Inferior parietal cortex (tissue), 1 donor: Measurements from ENCODE around the gene ZNF536.
A peak's percentile ranks its signal among the peaks of the same experiment; 100 is the strongest.

Experiments
- DNase-seq: peaks from one replicate; pipeline ENCODE4 v3.0.0-alpha.2; 2016; ENCODE audit errors: extremely low spot score

The ZNF536 gene

DNA sequence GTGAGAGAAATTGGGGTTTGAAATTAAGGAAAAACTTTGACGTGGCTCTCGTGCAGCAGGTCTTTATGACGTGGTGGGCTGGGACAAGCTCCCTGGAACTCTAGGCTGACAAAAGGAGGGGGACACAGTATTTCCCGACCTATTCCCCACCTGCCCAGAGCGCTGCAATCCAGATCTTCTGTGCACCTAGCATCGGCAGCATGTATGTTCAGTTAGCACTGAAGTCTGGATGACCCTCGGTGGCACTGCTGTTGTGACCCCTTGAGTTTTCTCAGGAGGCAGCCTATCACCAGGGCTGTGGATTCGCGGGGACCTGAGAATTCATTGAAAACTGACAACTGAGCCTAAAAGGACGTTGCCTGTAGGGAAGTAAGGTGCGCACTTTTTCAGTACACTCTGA lies 9.1 kb upstream of the ZNF536 start:
- DNase-seq = no peak

DNA sequence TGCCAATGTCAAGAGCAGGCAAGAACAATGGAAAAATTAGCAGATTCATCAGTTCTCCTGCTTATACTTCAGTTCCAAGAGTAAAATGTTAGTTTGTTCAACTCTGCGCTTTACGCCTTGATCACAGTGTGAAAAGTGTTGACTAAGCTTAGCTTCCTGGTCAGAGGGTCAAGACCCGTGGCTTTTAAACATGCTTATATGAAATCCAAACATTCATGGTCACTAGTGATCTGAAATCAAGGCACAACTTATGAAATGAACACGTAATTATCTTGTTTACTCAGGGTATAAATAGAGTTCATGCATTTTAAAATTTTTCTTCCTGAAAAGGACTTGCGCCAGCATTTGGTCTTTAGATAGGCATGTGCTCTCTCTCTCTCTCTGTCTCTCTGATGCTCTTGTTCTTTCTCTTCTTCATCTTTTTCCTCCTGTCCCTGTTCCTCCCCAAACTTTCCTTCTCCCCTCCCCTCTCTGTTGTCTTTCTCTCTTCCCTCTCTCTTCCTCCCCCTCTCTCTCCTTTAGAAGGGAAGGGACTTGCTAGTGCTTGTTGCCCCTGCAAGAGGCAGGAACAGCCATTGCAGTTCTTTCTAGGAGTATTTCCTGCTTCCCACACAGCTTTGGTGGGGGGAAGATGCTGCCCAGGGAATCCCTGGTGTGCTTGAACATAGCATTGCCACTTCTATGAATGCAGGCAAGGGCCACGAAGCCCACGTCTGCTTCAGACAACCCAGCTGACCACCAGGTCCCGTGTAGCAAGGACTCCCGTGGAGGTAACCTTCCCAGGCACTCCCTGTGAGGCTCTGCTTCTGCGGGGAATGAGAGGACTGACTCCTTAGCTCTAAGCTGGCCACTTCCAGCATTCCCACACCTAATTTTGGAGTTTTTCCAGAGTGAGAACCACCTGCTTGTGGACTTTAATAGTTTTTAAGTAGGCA lies 7.1 kb upstream of the ZNF536 start:
- no peak for DNase-seq

DNA sequence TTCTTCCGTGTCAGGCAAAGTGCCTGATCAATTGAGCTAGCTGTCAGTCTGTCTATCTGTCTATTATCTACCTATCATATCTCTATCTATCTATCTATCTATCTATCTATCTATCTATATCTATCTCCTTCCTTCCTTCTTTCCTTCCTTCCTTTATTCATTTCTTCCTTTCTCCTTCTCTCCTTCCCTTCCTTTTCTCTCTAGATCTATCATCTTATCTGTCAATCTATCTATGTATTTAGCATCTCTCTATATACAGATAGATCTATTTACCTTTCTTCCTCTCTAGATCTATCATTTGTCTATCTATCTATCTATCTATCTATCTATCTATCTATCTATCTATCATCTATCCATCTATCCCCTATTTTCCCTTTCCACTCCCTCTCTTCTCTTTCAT lies 5.9 kb upstream of the ZNF536 start:
- DNase-seq = no peak

DNA sequence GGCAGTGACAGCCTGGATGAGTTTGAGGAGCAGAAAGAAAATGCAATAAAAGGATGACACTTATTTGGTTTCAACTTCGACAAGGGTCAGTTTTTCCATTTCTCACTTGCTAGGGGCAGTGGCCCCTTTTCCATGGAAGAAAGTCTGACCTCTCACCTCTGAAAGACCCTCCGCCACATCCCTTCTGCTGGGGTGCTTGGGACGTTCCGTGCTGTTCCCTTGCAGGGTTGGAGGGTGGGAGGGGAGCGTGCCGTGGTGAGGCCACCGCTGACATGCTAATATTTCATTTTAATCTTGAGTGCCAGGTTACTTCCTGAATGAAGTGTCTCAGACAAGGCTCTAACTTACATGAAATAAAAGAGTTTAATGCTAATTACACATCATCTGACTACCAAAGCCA lies 5.2 kb upstream of the ZNF536 start:
- DNase-seq = no peak

DNA sequence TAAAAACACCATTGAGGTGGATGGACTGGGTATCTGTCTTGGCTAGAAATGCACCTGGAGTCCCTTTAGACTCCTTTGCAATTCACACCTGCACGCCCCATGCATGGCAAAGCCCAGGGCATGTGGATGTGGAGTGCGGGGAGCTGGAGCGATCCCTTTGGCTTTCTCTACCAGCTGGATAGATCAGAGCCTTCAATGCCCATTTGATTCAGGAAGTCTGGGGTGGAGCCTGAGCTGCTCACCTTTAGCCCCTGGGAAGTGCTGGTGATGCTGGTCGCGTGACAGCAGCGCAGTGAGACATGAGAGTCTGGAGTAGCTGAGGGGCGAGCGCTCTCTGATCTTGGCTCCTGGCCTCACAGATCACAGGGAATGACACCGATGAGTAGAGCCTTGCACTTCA lies 4.8 kb upstream of the ZNF536 start:
- no peak for DNase-seq

DNA sequence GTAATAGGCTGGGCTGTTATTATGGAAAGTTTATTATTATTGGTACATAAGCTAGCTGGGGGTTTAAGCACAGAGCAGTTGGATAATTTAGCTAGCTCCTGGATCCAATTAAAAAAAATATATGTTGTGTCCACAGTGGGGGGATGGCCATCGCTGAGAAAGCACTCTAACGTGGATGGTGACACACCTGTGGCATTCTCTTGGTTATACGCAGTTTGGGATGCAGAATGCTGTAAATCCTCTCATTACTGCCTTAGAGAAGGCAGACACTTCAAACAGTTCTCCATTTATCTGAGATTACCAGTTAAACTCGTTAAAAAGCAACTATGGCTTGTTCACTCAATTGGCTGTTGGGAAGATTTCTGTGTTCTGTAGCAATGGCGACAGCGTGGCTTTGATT lies 2.4 kb upstream of the ZNF536 start:
- no peak for DNase-seq

DNA sequence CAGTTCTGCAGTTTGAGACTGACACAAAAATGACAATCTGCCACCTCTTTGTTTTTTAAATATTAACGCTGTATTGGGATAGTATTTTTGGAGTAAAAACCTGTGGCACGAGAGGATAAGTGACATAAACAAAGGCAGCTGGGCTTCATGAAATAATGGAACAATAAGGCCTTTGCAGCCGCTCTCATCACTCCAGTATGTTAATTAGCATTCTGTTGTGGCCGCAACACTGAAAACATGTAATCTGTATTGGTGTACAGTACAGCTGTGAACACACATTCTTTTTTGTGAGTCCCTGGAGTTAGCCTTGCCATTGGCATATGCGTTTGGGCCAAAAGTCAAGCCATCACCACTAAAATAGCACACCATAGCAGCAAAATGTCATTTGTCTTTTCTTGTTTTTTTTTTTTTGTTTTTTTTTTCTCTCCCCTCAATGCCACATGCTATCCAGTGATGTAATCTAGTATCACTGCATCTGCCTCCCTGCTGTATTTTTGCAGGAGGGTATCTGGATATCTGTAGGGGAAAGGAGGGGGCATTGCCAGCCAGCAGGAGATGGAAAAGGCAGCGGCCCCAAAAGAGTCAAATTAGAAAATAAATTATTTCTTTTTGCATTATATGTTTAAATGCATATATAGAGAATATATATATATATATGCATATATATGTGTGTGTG lies 885 bp upstream of the ZNF536 start:
- peak; percentile 71 for DNase-seq

DNA sequence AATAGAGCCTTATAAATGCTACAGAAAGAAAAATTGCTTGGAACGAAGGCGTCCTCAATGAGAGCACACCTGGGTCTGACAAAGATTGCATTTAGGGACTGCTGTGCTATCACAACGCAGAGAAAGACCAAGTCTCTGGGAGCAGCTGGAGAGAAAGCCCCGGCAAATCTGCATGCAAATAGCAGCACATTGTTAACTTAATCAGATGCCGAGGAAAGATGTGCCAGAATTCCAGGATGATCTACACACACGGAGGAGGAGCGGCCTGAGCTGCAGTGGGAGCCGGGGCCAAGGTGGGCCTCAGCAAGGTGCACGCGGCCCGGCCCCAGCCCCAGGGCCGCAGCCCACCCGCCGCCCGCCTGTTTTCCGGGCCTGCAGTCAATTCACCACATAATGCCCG lies 1.4 kb downstream of the ZNF536 start:
- DNase-seq = no peak

DNA sequence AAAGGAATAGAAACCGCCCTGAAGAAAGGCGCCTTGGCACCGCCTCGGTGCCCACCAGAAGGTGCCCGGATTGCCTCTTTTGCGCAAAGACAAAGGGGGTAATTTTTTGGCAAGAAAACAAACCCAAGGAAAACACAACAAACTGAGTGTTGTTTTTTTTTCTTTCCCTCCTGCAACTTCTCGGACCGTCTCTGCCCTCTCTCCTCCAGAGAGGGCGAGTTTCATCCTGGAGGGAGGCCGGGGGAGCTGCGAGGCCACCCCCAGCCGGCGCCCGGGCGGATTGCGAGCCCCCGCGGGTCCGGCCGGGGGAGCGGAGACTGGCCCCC lies 2.3 kb downstream of the ZNF536 start:
- DNase-seq = no peak

DNA sequence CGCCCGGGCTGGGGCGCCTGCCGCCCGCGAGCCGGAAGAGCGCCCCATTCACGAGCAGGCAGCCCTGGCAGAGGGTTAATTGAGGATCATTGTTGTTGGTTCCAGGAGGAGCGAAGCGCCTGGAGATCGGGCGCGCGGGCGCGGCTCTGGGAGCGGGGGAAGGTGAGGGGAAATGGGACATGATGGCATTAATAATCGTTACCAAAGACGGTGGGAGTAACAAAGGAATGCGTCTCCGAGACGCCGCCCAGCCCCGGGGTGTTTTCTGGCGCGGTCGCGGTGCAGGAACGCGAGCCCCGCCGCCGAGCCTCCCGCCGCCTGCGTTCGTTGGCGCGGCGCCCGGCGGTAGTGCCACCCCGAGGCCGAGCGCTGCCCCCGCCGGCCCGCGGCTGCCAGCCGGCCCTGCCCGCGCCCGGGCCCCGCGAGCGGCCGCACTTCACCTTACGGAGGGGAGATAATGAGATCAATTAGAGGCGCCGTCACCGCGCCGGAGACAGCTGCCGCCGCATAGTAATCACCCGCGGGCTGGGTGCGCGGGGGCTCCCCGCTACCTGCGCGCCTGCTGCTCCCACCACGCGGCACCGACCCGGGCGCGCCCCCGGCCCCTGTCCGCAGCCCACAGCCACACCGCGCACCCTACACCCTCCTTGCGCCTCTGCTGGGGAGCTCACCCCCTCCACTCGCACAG lies 2.8 kb downstream of the ZNF536 start:
- no peak for DNase-seq

DNA sequence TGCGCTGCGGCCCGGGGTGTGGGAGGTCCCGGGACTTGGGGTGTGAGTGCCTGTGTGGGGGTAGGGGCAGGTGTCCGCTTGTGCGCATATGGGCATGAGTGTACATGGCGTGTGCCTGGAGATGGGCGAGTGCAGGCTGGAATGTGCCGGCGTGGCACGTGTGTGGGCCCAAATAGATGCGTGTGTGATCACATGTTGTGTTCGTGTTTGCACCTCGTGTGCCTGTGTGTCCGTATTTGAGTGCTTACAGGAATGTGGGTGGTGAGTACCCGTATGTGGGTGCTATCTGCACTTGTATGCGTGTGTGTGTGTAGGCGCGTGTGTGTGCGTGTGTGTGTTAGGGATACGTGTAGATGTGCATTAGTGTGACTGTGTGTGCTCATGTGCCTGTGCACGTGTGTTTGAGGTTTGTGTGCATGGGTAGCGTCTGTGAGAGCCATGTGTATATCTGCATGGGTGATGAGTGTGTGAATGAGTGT lies 3.4 kb downstream of the ZNF536 start:
- DNase-seq = no peak

DNA sequence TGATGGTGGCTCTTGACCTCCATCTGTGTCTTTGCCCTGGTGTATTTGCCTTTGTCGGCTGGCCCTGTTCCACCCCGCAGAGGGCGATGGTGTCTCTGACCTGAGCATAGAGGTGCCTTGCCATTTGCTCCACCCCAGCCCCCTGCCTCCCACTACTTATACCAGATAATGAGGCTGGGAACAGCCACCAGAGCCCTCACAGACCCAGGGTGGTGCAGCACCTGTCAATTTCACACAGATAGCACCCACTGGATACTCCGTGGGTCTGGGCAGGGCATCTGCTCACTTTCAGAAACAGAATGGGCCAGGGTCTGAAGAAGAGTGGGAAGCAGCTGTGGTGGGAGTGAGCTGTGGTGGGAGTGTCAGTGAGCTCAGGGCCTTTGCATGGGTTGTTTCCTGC lies 4.1 kb downstream of the ZNF536 start:
- no peak for DNase-seq

DNA sequence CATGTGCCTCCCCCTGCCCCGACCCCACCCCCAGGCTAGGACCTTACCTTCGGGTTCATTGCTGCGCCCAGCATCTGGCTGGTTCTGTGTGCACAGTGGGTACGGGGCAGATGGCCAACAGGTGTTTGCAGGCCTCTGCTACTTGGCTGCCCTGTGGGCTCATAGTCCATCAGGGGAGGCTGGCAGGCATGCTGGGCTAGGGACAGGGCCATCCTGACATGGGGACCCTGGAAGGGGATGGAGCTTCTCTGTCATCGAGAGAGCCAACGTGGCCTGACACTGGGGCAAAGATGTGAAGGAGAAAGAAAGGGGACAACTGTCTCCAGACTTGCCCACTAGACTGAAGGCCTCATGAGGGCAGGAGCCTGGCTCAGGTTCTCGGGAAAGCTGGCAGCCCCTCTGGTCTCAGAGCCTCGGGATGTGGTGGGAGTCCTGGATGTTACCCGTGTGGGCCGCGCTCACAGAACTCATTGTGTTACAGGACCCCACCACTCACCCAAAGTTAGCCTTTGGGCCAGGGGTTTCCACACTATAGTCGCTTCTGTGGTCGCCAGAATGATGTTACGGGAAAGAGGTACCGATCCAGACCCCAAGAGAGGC lies 4.7 kb downstream of the ZNF536 start:
- DNase-seq = no peak

DNA sequence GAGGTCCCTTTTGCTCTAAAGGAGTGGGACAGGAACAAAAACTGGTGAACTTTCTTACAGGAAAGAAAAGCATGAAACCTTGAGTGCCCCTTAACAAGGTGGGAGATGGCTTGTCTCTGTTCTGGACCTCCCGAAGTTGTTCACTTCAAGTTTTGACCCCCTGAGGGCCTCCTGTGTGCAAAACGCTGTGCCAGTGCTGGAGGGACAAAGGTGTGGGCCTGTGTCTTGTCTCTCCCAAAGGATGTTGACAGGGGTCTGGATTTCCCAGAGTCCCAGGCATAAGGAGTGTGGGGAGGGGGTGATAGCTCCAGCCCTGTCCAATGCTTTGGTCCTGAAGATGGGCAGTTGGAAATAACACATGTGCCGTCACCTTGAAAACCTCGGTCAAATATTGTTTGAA lies 6.5 kb downstream of the ZNF536 start:
- DNase-seq = no peak

DNA sequence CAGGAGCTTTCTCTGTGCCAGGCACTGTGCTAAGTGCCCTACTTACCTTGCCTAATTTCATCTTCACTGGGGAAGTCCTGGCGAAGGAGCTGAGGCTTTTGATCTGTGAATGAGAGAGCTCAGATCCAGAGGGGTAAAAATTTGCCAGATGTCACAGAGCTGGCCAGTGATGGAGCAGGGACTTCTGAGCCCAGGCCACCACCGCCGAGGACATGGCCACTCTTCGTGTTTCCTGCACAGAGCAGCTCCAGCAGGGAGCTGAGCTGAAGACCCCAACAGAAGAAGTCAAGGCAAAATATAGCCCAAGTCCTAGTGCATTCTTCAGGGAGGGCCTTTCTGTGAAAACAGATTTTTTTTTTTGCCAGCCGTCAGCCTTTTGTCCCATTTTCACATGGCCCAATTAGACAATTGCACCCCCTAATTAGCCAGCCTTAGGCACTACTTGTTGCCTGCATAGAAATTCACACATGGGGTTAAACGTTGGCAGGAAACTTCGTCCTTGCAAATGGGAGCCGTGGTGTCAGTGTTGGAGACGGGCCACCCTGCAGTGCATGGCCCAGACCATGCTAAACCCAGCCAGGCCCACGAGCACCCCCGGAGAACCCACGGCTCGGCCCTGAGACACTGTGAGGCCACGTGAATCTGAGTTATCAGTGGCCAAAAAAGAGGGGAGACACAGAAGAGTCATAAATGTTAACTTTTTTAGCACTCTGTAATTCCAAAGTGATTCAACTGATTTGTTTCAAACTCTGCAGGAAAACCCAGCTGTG lies 7.8 kb downstream of the ZNF536 start:
- DNase-seq = no peak

DNA sequence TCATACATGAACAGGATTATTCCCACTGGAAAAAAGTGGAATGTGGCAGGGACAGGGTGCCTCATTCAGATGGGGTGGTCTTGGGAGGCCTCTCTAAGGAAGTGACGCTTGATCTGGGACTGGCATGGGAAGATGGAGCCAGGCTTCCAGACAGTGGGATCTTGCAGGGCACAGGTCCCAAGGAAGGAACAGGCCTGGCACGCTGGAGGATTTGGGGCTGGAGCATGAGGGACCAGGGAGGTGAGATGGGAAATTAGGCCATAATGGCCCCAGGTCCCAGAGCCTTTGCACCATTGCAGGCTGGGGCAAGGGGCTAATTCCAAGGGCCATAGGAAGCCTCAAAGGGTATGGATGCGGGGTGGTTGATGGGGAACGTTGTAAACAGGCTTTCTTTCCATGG lies 9.2 kb downstream of the ZNF536 start:
- no peak for DNase-seq

DNA sequence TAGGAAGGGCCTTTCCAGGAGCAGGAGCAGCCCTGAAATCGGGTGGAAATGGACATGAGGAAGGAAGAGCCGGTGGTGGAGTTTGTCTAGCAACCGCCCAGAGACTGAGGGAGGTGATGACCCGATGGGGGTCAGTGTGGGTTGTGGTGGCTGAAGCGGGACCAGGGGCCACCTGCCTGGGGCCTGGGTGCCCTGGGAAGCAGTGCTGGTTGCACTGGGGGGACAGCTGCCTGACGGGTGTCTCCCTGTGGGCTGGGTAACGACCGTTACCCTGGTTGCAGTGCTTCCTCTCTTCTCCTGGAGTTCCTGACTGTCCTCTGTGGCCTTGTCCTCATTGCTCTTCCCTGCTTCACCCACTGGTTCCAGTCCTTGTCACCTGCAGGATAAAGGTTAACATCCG lies 13.0 kb downstream of the ZNF536 start:
- no peak for DNase-seq

DNA sequence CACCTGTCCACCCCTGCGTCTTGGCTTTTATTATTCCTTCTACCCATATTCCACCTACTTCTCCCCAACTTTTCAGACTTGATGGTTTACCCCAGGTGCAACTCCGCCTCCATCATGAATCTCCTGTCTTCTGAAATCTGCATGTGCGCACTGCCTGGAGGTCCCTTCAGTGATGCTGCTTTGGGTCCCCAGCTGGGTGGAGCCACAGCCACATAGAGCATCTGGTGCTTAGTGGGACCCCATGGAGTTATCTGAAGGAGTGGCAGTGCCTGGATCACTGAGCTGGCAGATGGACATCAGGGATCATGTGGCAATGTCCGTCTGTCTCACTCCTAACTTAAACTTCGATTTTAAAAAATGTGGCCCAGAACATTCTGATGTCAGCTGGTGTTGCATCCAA lies 13.5 kb downstream of the ZNF536 start:
- no peak for DNase-seq

DNA sequence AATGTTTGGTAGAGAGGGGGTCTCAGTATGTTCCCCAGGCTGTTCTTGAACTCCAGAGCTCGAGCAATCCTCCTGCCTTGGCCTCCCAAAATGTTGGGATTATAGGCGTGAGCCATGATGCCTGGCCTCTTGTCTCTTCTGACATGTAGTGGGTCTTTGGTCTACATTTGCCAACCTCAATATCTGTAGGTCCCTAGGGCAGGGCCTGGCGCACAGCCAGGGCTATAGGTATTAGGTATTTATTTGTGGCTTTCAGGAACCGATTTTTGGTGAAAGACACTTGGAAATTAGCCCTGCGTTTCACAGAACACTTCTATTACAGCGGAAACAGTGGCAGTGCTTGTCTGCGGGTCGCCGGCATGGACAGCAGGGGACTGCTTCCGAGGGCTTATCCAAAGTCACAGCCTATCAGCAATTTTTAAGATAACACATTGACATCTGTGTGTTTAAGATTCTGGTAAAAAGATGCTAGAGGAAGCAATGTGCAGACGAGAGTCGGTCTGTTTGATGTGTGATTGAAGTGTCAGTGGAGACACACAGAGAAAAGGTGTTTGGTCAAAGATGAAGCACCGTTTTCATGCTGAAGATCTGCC lies 14.5 kb downstream of the ZNF536 start:
- no peak for DNase-seq

DNA sequence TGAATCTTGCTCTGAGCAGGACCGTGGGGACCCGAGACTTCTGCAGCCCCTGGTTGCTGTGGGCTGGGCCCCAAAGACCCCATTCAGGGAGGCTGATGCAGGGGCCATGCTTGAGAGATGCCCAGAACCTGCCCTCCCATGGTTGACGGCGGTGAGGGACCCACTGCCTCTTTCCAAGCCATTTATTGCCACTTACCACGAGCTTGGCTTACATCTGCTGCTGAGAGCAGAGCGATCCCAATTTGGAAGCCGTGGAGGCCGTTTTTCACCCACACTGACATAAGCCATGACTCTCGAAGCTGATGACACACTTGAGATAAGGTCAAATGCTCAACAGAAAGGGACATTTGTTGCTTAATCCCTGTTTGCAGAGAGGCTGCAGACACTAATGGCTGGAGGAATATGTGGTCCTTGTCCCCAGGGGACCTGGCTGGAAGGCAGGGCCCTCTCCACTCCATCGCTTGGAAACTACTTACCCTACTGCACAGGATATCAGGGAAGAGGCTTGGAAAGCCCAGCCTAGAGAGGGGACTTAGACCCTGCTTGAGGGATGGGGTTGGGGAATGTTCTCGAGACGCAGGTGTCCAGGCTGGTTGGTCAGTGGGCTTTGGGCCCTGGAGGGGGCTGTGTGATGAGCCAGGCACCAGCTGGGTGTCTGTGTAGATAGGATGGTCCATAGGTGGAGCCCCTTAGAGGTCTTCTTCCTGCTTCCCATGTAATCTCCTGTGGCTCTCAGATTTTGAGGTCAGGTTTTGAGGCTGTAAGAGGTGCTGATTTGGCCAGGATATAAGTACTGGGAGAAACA lies 15.3 kb downstream of the ZNF536 start:
- no peak for DNase-seq
